Body of pancreas (tissue), 4 donors: ENCODE results near the gene CEACAM16. TPM values are rescaled to one million over a fixed set of nuclear protein-coding genes. Genes with fewer than 3 reads are reported as not detected.

Source experiments
- ATAC-seq: fragments of 150-250 bp; one replicate; pipeline ENCODE4 v1.9.1; 2016
- DNase-seq, 4 donors: peaks; one replicate each; pipeline ENCODE4 v3.0.0-alpha.2; 2019
- H3K27ac ChIP-seq, 4 donors: fragments of 200-600 bp; sonication (generic); 1 replicate in 3 of 4; 2 replicates in 1 of 4; pipeline versions ENCODE4 v1.5.1 to v1.6.1; 2016 to 2019; ENCODE audit warnings: mild to moderate bottlenecking in 1 of 4, mixed read lengths in 1 of 4, moderate library complexity in 1 of 4
- H3K27me3 ChIP-seq, 2 donors: fragments of 200-600 bp; sonication (generic); one replicate each; pipeline ENCODE4 v1.6.0; 2016; ENCODE audit warnings: mild to moderate bottlenecking in 1 of 2
- H3K36me3 ChIP-seq, 2 donors: fragments of 200-600 bp; sonication (generic); replicated peaks in 1 of 2; 2 replicates each; pipeline ENCODE4 v1.5.1; 2016; ENCODE audit warnings: low read depth in 2 of 2; ENCODE audit not compliant: insufficient read depth in 1 of 2
- H3K4me1 ChIP-seq: fragments of 200-600 bp; sonication (generic); one replicate; pipeline ENCODE4 v1.6.0; 2016
- H3K4me3 ChIP-seq, 2 donors: fragments of 200-600 bp; sonication (generic); 1 replicate in 1 of 2; 2 replicates in 1 of 2; pipeline ENCODE4 v1.5.1; 2016 to 2019
- H3K9me3 ChIP-seq, 3 donors: fragments of 200-600 bp; sonication (generic); 1 replicate in 2 of 3; 2 replicates in 1 of 3; pipeline ENCODE4 v1.5.1; 2016
- POLR2A ChIP-seq, 3 donors: fragments of 450-650 bp; IDR thresholded peaks; one replicate each; pipeline ENCODE4 v1.6.1; 2016; ENCODE audit warnings: antibody characterized with exemption in 3 of 3, mild to moderate bottlenecking in 2 of 3
- WGBS, 2 donors: methylation state at CpG; one replicate each; pipeline ENCODE4 v1.1.5; 2017; 5-methylcytosine and 5-hydroxymethylcytosine counted together
- intact Hi-C: fragments of 100-400 bp; cut with DNase I; formaldehyde crosslinking; loops from one replicate; pipeline ENCODE4 v1.15.1; 2023
- total RNA-seq, 2 donors: library from RNA; depleted of rRNA; stranded (reverse); fragments of >200 nt; gene quantifications; one replicate each; pipeline ENCODE4 v1.1.0, GENCODE V29; 2016
- TF ChIP-seq, protein P1 (sequence below), 7 experiments: fragments of 450-650 bp in 4 of 7; fragments of 200-600 bp in 3 of 7; sonication (generic) in 3 of 7; IDR thresholded peaks; one replicate each; pipeline ENCODE4 v1.5.1; 2016 to 2019; ENCODE audit warnings: antibody characterized with exemption in 7 of 7

The CEACAM16 gene
- total RNA-seq, 2 donors from 2014 or later: 0.33 to 1.3 TPM

DNA sequence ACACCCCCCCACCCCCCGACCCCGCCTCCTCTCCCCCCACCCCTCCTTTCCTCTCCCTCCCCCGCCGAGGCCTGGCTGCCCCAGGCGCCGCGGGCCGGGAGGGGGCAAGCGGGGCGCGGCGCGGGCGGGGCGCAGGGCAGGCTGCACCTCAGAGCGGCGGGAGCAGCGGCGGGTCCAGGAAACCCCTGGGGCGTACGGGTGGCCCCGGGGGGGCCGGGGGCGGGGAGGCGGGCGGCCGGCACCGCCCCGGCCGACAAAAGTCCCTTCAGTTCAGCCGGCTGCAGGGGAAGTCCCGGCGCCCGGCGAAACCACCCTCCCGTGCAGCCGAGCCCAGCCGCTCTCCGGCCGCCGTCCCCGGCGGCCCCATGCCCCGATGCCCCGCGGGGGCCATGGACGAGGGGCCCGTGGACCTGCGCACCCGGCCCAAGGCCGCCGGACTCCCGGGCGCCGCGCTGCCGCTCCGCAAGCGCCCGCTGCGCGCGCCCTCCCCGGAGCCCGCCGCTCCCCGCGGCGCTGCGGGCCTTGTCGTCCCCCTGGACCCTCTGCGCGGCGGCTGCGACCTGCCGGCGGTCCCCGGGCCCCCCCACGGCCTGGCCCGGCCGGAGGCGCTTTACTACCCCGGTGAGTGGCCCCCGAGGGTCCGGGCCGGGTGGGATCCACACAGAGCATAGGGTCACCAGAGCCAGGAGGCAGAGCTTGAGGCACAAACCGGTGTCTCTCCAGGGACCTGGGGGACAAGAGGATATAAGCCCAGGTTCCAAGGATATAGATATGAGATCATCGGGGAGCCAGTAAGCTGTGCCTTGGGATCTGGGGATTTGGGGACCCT is 49.7 kb downstream of the CEACAM16 start, which contains the start of gene BCL3:
BCL3 (plus strand) TSS at position 283 of the 829 bp plus-strand sequence; CDS start at position 366, 83 bp downstream.
- TF ChIP-seq, protein P1, sequence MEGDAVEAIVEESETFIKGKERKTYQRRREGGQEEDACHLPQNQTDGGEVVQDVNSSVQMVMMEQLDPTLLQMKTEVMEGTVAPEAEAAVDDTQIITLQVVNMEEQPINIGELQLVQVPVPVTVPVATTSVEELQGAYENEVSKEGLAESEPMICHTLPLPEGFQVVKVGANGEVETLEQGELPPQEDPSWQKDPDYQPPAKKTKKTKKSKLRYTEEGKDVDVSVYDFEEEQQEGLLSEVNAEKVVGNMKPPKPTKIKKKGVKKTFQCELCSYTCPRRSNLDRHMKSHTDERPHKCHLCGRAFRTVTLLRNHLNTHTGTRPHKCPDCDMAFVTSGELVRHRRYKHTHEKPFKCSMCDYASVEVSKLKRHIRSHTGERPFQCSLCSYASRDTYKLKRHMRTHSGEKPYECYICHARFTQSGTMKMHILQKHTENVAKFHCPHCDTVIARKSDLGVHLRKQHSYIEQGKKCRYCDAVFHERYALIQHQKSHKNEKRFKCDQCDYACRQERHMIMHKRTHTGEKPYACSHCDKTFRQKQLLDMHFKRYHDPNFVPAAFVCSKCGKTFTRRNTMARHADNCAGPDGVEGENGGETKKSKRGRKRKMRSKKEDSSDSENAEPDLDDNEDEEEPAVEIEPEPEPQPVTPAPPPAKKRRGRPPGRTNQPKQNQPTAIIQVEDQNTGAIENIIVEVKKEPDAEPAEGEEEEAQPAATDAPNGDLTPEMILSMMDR (IDR thresholded peaks at IDR 0.05): peak in 2 of 7 experiments; percentile 8 to 19
- peak in 1 of 3 donors; percentile 44 for TF ChIP-seq POLR2A (IDR thresholded peaks at IDR 0.05)
- Histone ChIP-seq H3K9me3 (no peaks in the 10 kb centered on the region), H3K27me3 (no peaks in the 10 kb centered on the region), H3K4me3 (peak within 1 kb of the TSS; percentile 54 to 65), H3K4me1 (peaks cover 82% of the 10 kb centered on the region), H3K36me3 (peaks cover 0 to 2% of the 10 kb centered on the region in 2 donors), H3K27ac (peak within 1 kb of the TSS; percentile 78 to 98 (median 94))
- DNase-seq: peak; percentile 70 to 81 (median 75)
- 0 to 1% methylated on average over 12 to 59 of the region's 88 CpGs for WGBS, 2 donors
- peak; percentile 49 for ATAC-seq
- intact Hi-C loops: no loop called here

DNA sequence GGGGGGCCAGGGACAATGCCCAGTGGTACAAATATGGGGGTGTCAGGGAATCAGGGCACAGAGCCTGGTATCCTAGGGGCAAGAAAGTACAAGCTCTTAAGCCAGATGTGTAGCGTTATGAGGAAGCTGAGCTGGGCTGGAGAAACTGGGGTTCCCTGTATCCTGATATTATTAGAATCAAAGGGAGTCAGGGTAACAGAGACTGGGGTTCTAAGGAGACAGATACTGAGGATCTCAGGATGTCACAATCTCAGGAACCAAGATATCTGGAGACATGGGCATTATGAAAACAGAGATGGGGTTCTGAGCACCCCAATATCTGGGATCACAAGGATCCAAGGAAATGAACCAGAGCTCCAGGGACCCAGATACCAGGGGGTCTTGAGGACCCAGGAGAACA is 50.3 kb downstream of the CEACAM16 start:
- DNase-seq: no peak
- H3K4me1 ChIP-seq: peaks cover 84% of the 10 kb centered on the region
- WGBS, 2 donors: 0 to 10% methylated on average over 1 of the region's 1 CpG
- peak overlapping the region; percentile 54 to 65 for H3K4me3 ChIP-seq
- TF ChIP-seq, protein P1 (IDR thresholded peaks at IDR 0.05): no peak
- TF ChIP-seq POLR2A (IDR thresholded peaks at IDR 0.05): no peak
- H3K9me3 ChIP-seq: no peaks in the 10 kb centered on the region
- H3K27me3 ChIP-seq: no peaks in the 10 kb centered on the region
- peak overlapping the region; percentile 78 to 98 (median 94) for H3K27ac ChIP-seq
- intact Hi-C loops: no loop called here
- peaks cover 0 to 2% of the 10 kb centered on the region in 2 donors for H3K36me3 ChIP-seq
- ATAC-seq: no peak

DNA sequence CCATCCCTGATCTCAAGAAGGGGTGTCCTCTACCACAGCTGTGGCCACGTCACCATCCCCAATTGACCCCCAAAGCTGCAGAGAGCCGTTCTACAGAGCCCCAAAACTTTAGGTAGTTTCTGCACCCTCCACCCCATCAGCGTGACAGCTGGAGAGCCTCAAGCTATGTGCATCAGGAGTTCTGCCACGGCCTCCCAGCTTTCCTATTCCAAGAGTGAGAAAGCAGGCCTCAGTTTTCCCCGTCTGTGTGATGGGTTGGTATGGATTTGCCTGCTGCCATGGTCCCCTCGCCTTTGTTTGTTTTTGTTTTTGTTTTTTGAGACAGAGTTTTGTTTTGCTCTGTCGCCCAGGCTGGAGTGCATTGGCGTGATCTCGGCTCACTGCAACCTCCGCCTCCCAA is 51.0 kb downstream of the CEACAM16 start:
- intact Hi-C loops: no loop called here
- TF ChIP-seq POLR2A (IDR thresholded peaks at IDR 0.05): no peak
- TF ChIP-seq, protein P1 (IDR thresholded peaks at IDR 0.05): no peak
- H3K4me1 ChIP-seq: peaks cover 85% of the 10 kb centered on the region
- no peaks in the 10 kb centered on the region for H3K9me3 ChIP-seq
- no peak for DNase-seq
- WGBS, 2 donors: 78 to 89% methylated on average over 10 of the region's 10 CpGs
- ATAC-seq: no peak
- no peaks in the 10 kb centered on the region for H3K27me3 ChIP-seq
- peak overlapping the region in 1 of 2 donors; percentile 54 for H3K4me3 ChIP-seq
- peaks cover 0 to 2% of the 10 kb centered on the region in 2 donors for H3K36me3 ChIP-seq
- H3K27ac ChIP-seq: peak overlapping the region in 3 of 4 donors; percentile 93 to 98 (median 95)

DNA sequence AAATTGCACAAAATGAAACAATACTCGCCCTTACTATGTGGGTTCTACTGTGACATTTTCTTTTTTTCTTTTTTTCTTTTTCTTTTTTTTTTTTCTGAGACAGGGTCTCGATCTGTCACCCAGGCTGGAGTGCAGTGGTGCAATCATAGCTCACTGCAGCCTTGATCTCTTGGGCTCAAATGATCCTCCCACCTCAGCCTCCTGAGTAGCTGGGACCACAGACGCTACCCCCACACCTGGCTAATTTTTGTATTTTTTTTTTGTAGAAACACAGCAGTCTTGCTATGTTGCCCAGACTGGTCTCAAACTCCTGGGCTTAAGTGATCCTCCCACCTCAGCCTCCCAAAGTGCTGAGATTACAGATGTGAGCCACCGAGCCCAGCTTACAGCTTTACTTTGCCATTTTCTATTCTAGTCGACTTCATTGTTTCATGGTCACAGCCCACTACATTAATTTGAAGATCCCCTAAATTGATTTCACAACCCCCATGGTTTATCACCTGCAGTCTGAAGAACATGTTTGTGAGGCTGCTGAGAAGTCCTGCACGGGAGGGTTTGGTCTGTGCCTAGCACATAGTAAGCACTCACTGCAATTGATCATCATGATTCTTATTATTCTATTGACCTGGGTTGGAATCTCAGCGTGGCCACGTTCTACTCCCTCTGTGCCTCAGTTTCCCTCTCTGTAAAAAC is 53.3 kb downstream of the CEACAM16 start:
- no peak for ATAC-seq
- Histone ChIP-seq H3K4me3 (no peak overlapping the region), H3K36me3 (peaks cover 0 to 2% of the 10 kb centered on the region in 2 donors), H3K4me1 (peaks cover 86% of the 10 kb centered on the region), H3K27ac (peak overlapping the region; percentile 87 to 98 (median 94)), H3K27me3 (no peaks in the 10 kb centered on the region), H3K9me3 (no peaks in the 10 kb centered on the region)
- intact Hi-C loops: no loop called here
- DNase-seq: no peak
- WGBS, 2 donors: 52 to 58% methylated on average over 8 of the region's 8 CpGs
- no peak for TF ChIP-seq POLR2A (IDR thresholded peaks at IDR 0.05)
- TF ChIP-seq, protein P1 (IDR thresholded peaks at IDR 0.05): no peak
